HEK293 (cell line): Measurements from ENCODE around the gene KRTAP3-3.

ENCODE experiments used
- CTCF ChIA-PET: fragments of 350-600 bp; formaldehyde crosslinking; extraction: SDS; loops from one replicate; lab custom pipeline; 2021; ENCODE audit warnings: antibody characterized with exemption; lab: Yijun Ruan, JAX
- POLR2A ChIA-PET: fragments of 300-600 bp; formaldehyde crosslinking; extraction: SDS; loops from one replicate; lab custom pipeline; 2020; ENCODE audit warnings: antibody characterized with exemption, inconsistent platforms; lab: Yijun Ruan, JAX
- H3K27ac ChIP-seq: fragments of 200-500 bp; sonication (Bioruptor generic); 2 replicates; pipeline ENCODE4 v1.5.1; 2014; ENCODE audit warnings: low read depth, low read length, control low read depth, inconsistent platforms; ENCODE audit errors: extremely low read depth
- H3K36me3 ChIP-seq, 2 experiments: fragments of 200-500 bp in 1 of 2; sonication (Bioruptor generic) in 1 of 2; 1 replicate in 1 of 2; 2 replicates in 1 of 2; pipeline ENCODE4 v1.5.1; 2014 to 2017; ENCODE audit warnings: inconsistent platforms in 2 of 2, low read length in 2 of 2; ENCODE audit not compliant: control insufficient read depth in 2 of 2, insufficient read depth in 1 of 2
- H3K4me1 ChIP-seq: fragments of 200-500 bp; sonication (Bioruptor generic); 2 replicates; pipeline ENCODE4 v1.5.1; 2014; ENCODE audit warnings: mild to moderate bottlenecking, low read length, inconsistent platforms; ENCODE audit not compliant: control insufficient read depth, insufficient read depth
- H3K4me3 ChIP-seq: 2 replicates; pipeline ENCODE4 v1.5.1; 2011; ENCODE audit warnings: low read depth, mild to moderate bottlenecking, control low read depth, low read length, moderate library complexity
- H3K9me3 ChIP-seq: fragments of 200-500 bp; sonication (Bioruptor generic); 2 replicates; pipeline ENCODE4 v1.5.1; 2014; ENCODE audit warnings: low read depth, low read length, inconsistent platforms; ENCODE audit not compliant: control insufficient read depth, insufficient read depth
- GLI4 ChIP-seq: fragments of 450-650 bp; formaldehyde crosslinking; IDR thresholded peaks from 2 replicates; pipeline ENCODE4 v1.5.1; 2016; ENCODE audit warnings: missing biosample characterization, missing genetic modification characterization
- GLIS1 ChIP-seq: fragments of 450-650 bp; formaldehyde crosslinking; IDR thresholded peaks from 2 replicates; pipeline ENCODE4 v1.5.1; 2016; ENCODE audit warnings: missing biosample characterization, missing genetic modification characterization
- HOXA7 ChIP-seq: sonication (generic); formaldehyde crosslinking; IDR thresholded peaks from 2 replicates; pipeline ENCODE4 v1.8.1; 2022; ENCODE audit warnings: missing genetic modification reagents, borderline replicate concordance
- HOXD13 ChIP-seq: sonication (generic); formaldehyde crosslinking; IDR thresholded peaks from 2 replicates; pipeline ENCODE4 v1.8.0; 2022; ENCODE audit warnings: missing genetic modification reagents, borderline replicate concordance
- PRDM10 ChIP-seq: fragments of 450-650 bp; formaldehyde crosslinking; IDR thresholded peaks from 2 replicates; pipeline ENCODE4 v1.5.1; 2016; ENCODE audit warnings: missing biosample characterization, missing genetic modification characterization
- YY1 ChIP-seq: fragments of 450-650 bp; formaldehyde crosslinking; IDR thresholded peaks from 2 replicates; pipeline ENCODE4 v1.5.1; 2018; ENCODE audit warnings: missing biosample characterization, missing genetic modification characterization
- ZBTB11 ChIP-seq: fragments of 450-650 bp; formaldehyde crosslinking; conservative IDR thresholded peaks from 2 replicates; pipeline ENCODE4 v1.5.1; 2016; ENCODE audit warnings: low read depth, missing biosample characterization, missing genetic modification characterization
- ZEB2 ChIP-seq: fragments of 450-650 bp; formaldehyde crosslinking; IDR thresholded peaks from 2 replicates; pipeline ENCODE4 v1.5.1; 2016; ENCODE audit warnings: missing biosample characterization, missing genetic modification characterization
- ZFP41 ChIP-seq: fragments of 450-650 bp; formaldehyde crosslinking; IDR thresholded peaks from 2 replicates; pipeline ENCODE4 v1.5.1; 2016; ENCODE audit warnings: missing biosample characterization, missing genetic modification characterization, borderline replicate concordance
- ZNF10 ChIP-seq: fragments of 450-650 bp; formaldehyde crosslinking; IDR thresholded peaks from 2 replicates; pipeline ENCODE4 v1.5.1; 2017; ENCODE audit warnings: missing biosample characterization, missing genetic modification characterization
- ZNF146 ChIP-seq: fragments of 450-650 bp; formaldehyde crosslinking; IDR thresholded peaks from 2 replicates; pipeline ENCODE4 v1.5.1; 2016; ENCODE audit warnings: missing biosample characterization, missing genetic modification characterization
- ZNF202 ChIP-seq: fragments of 450-650 bp; formaldehyde crosslinking; IDR thresholded peaks from 2 replicates; pipeline ENCODE4 v1.5.1; 2016; ENCODE audit warnings: missing biosample characterization, missing genetic modification characterization, borderline replicate concordance
- ZNF248 ChIP-seq: fragments of 450-650 bp; formaldehyde crosslinking; IDR thresholded peaks from 2 replicates; pipeline ENCODE4 v1.5.1; 2017; ENCODE audit warnings: missing biosample characterization, missing genetic modification characterization
- ZNF274 ChIP-seq, 2 experiments: fragments of 200-500 bp in 1 of 2; fragments of 450-650 bp in 1 of 2; sonication (Bioruptor generic) in 1 of 2; formaldehyde crosslinking in 1 of 2; IDR thresholded peaks; 2 replicates each; pipeline versions ENCODE4 v1.5.1 to v1.6.1; 2014 to 2016; ENCODE audit warnings: borderline replicate concordance in 1 of 2, inconsistent platforms in 1 of 2, low read length in 1 of 2, missing biosample characterization in 1 of 2, missing genetic modification characterization in 1 of 2
- ZNF341 ChIP-seq: fragments of 450-650 bp; formaldehyde crosslinking; IDR thresholded peaks from 2 replicates; pipeline ENCODE4; 2016; ENCODE audit warnings: low read depth, missing biosample characterization, missing genetic modification characterization
- ZNF394 ChIP-seq: fragments of 450-650 bp; formaldehyde crosslinking; IDR thresholded peaks from 2 replicates; pipeline ENCODE4 v1.5.1; 2016; ENCODE audit warnings: missing biosample characterization, missing genetic modification characterization, mild to moderate bottlenecking, moderate library complexity, borderline replicate concordance
- ZNF473 ChIP-seq: fragments of 450-650 bp; formaldehyde crosslinking; IDR thresholded peaks from 2 replicates; pipeline ENCODE4 v1.5.1; 2017; ENCODE audit warnings: missing biosample characterization, missing genetic modification characterization
- ZNF518A ChIP-seq: fragments of 450-650 bp; formaldehyde crosslinking; conservative IDR thresholded peaks from 2 replicates; pipeline ENCODE4 v1.5.1; 2016; ENCODE audit warnings: low read depth, missing biosample characterization, missing genetic modification characterization
- ZNF571 ChIP-seq: fragments of 450-650 bp; formaldehyde crosslinking; IDR thresholded peaks from 2 replicates; pipeline ENCODE4 v1.5.0; 2017; ENCODE audit warnings: missing biosample characterization, missing genetic modification characterization
- ZNF626 ChIP-seq: fragments of 450-650 bp; sonication (Bioruptor Pico); formaldehyde crosslinking; IDR thresholded peaks from 2 replicates; pipeline ENCODE4 v1.5.1; 2018; ENCODE audit warnings: missing biosample characterization, missing genetic modification characterization, inconsistent platforms
- ZNF670 ChIP-seq: fragments of 450-650 bp; formaldehyde crosslinking; IDR thresholded peaks from 2 replicates; pipeline ENCODE4 v1.5.1; 2016; ENCODE audit warnings: missing biosample characterization, missing genetic modification characterization, low read depth
- ZNF692 ChIP-seq: fragments of 450-650 bp; formaldehyde crosslinking; IDR thresholded peaks from 2 replicates; pipeline ENCODE4 v1.5.1; 2016; ENCODE audit warnings: missing biosample characterization, missing genetic modification characterization
- ZXDB ChIP-seq: fragments of 450-650 bp; formaldehyde crosslinking; IDR thresholded peaks from 2 replicates; pipeline ENCODE4 v1.5.1; 2016; ENCODE audit warnings: missing biosample characterization, missing genetic modification characterization

KRTAP3-3 gene

GRCh38 chr17:41002814-41003213 lies 8.8 kb upstream of the KRTAP3-3 start:
- CTCF ChIA-PET, result interaction anchor here (0.6 kb wide), 2 partner anchors 227 to 595 kb away, joined by 3 to 4 read pairs; no protein-coding TSS in a partner anchor
- TF ChIP-seq ZNF626 (tag by site-specific recombination) (no peak), GLIS1 (no peak), ZEB2 (tag by site-specific recombination) (no peak), ZNF341 (tag by site-specific recombination) (no peak), ZXDB (tag by site-specific recombination) (no peak), GLI4 (tag by site-specific recombination) (no peak), YY1 (tag by site-specific recombination) (no peak), ZBTB11 (no peak), ZNF394 (tag by site-specific recombination) (no peak), ZNF274 (IDR thresholded peaks at IDR 0.05; ENCODE audit: low read length) (no peak), ZNF274 (tag by site-specific recombination; IDR thresholded peaks at IDR 0.05; ENCODE audit: borderline replicate concordance) (no peak), ZNF473 (tag by site-specific recombination) (no peak), ZNF571 (tag by site-specific recombination) (no peak), HOXD13 (CRISPR knock-in tag) (no peak)
- TF ChIP-seq, all 188 proteins: peak for 0

GRCh38 chr17:41001795-41002194 lies 7.8 kb upstream of the KRTAP3-3 start:
- Histone ChIP-seq H3K27ac (no peak overlapping the region), H3K4me3 (no peak overlapping the region), H3K4me1 (no peaks in the 10 kb centered on the region), H3K9me3 (no peaks in the 10 kb centered on the region), H3K36me3 (no peaks in the 10 kb centered on the region)
- CTCF ChIA-PET, result no interaction called here
- POLR2A ChIA-PET, result no interaction called here
- no peak for TF ChIP-seq ZNF518A (tag by site-specific recombination)
- TF ChIP-seq ZNF202, result no peak
- TF ChIP-seq PRDM10, result no peak
- no peak for TF ChIP-seq ZNF248 (tag by site-specific recombination)
- no peak for TF ChIP-seq ZNF10
- no peak for TF ChIP-seq ZNF146
- no peak for TF ChIP-seq ZNF670
- TF ChIP-seq ZNF692 (tag by site-specific recombination), result no peak
- no peak for TF ChIP-seq HOXA7 (CRISPR knock-in tag)
- TF ChIP-seq ZFP41 (tag by site-specific recombination), result no peak

More at GRCh38 chr17:41002814-41003213, 8.8 kb upstream of the KRTAP3-3 start:
- Histone ChIP-seq H3K4me1 (no peaks in the 10 kb centered on the region), H3K27ac (no peak overlapping the region), H3K9me3 (no peaks in the 10 kb centered on the region), H3K4me3 (no peak overlapping the region), H3K36me3 (no peaks in the 10 kb centered on the region)
- POLR2A ChIA-PET, result no interaction called here
